GM12872 (cell line): ENCODE results near the gene TMC4.

Source experiments
- CTCF ChIP-seq: IDR thresholded peaks from 3 replicates; pipeline ENCODE4 v1.5.1; 2011; ENCODE audit warnings: low read depth, mild to moderate bottlenecking, low read length, moderate library complexity; ENCODE audit not compliant: insufficient read depth

Gene TMC4

DNA sequence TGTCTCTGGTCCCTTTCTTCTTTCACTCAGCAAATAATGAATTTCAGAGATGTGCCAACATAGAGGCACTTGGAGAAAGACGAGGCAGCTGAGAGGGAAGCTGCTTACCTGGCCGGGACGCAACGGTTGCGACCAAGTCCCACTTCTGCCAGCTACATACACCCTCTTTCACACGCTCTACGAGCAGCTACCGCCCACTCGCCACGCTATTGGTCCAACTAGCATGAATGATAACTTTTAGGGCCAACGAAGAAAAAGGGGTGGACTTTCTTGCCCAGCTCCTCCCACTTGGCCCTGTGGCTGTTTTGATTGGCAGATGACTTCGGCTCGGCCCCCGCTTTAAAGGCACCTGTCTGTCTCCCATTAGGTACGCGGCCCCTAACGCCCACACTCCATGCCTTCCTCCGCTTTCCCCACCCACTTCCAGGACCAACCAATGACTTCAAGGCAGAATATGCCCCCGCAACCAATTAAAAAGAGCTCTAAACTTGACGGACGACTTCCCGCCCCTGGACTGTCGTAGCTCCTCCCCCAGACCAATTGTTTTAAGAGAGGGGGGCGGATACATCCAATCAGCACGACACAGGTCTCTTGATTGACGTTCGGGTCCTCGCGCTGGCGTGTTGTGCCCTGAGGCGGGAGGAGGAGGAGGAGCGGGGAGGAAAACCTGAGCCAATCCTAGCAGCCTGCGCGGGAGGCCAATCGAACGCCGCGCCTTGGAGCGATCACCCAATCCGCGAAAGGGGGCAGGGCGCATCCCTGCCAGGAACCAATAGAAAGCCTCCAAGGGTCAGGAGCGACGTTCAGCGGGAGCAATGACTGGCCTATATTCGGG lies 35.9 kb downstream of the TMC4 start:
- TF ChIP-seq CTCF, result no peak

GRCh38 chr19:54136086-54136863 lies 36.7 kb downstream of the TMC4 start:
- TF ChIP-seq CTCF, result no peak

DNA sequence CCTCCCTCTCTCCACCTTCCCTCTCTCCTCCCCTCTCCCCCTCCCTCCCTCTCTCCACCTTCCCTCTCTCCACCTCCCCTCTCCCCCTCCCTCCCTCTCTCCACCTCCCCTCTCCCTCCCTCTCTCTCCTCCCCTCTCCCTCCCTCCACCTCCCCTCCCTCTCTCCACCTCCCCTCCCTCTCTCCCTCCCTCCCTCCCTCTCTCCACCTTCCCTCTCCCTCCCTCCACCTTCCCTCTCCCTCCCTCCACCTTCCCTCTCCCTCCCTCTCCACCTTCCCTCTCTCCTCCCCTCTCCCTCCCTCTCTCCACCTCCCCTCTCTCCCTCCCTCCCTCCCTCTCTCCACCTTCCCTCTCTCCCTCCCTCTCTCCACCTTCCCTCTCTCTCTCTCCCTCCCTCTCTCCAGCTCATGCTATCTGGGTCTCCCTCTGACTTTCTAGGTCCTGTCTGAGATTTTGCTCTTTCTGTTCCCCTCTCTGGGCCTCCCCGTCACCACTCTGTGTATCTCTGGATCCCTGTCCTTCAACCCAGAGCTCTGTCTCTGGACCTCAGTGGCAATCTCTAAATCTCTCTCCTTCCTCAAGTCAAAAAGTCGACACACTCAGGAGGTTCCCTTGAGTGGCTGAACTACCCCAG lies 38.9 kb downstream of the TMC4 start:
- TF ChIP-seq CTCF, result no peak

- no peak for TF ChIP-seq CTCF
Observed at GRCh38 chr19:54133312-54133956, 39.5 kb downstream of the TMC4 start.

GRCh38 chr19:54129617-54129996 lies 43.4 kb downstream of the TMC4 start:
- no peak for TF ChIP-seq CTCF

DNA sequence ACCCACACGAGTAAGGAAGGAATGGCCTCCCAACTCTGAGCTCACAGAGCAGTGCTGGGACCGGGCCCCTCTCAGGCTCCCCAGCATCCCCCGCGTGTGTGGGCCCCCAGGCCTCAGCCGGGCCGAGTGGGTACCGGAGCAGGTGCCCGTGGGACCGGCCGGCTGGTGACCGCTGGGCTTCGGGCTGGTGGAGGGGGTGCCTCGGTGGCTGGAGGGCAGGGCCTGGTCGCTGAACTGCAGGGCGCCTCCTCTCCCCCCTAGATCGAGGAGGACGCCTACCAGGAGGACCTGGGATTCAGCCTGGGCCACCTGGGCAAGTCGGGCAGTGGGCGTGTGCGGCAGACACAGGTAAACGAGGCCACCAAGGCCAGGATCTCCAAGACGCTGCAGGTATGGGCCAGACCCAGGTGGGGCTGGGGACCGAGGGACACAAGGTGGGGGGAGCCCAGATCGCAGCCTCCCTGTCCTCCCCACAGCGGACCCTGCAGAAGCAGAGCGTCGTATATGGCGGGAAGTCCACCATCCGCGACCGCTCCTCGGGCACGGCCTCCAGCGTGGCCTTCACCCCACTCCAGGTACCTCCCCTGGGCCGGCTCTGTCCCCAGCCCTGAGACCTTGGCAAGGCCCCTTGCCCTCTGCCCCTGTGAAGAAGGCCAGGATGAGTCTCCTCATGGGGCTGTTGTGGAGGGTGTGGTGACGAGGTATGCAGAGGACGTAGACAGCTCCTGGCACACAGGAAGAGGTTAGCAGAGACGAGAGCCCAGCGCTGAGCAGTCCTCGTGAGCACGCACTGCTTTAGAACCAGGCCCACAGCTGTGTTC lies 44.0 kb downstream of the TMC4 start:
- TF ChIP-seq CTCF, result no peak

DNA sequence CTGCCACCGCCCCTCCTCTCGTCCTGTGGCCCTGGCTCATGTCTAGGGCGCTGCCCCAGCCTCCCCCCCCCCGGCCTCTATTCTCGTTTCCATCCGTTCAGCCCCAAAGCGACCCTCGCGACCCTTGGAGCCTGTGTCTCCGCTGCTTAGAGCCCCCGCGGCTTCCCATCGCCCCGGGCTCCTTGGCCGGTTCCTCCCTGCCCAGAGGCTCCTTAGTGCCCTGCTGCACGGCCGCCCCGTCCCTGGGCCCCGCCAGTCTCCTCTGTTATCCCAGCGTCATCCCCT lies 44.6 kb downstream of the TMC4 start:
- no peak for TF ChIP-seq CTCF
